ENCODE data around the gene TRIM54. TPM values are rescaled to one million over a fixed set of nuclear protein-coding genes. Genes with fewer than 3 reads are reported as not detected.
"Not testable (repeated sequence)": the region's sequence is repeated elsewhere in the genome, so short reads cannot be mapped to it uniquely, and the experiment has no call there.

The TRIM54 gene
- total RNA-seq, 1 donor from 2014 or later = not detected

GRCh38 chr2:27296481-27296880 is 14.3 kb downstream of the TRIM54 start:
- no peak for DNase-seq (ENCODE audit: extremely low spot score, unreplicated experiment)
- peaks cover 33% of the 10 kb centered on the region for H3K27me3 Mint-ChIP-seq (ENCODE audit: unreplicated experiment)

GRCh38 chr2:27297195-27297594 is 15.0 kb downstream of the TRIM54 start:
- H3K4me3 Mint-ChIP-seq (ENCODE audit: unreplicated experiment) = no peak overlapping the region
- no peak for DNase-seq (ENCODE audit: extremely low spot score, unreplicated experiment)
- H3K27me3 Mint-ChIP-seq (ENCODE audit: unreplicated experiment) = peaks cover 26% of the 10 kb centered on the region
- H3K36me3 Mint-ChIP-seq (ENCODE audit: unreplicated experiment) = no peaks in the 10 kb centered on the region
- TF ChIP-seq, protein P1, sequence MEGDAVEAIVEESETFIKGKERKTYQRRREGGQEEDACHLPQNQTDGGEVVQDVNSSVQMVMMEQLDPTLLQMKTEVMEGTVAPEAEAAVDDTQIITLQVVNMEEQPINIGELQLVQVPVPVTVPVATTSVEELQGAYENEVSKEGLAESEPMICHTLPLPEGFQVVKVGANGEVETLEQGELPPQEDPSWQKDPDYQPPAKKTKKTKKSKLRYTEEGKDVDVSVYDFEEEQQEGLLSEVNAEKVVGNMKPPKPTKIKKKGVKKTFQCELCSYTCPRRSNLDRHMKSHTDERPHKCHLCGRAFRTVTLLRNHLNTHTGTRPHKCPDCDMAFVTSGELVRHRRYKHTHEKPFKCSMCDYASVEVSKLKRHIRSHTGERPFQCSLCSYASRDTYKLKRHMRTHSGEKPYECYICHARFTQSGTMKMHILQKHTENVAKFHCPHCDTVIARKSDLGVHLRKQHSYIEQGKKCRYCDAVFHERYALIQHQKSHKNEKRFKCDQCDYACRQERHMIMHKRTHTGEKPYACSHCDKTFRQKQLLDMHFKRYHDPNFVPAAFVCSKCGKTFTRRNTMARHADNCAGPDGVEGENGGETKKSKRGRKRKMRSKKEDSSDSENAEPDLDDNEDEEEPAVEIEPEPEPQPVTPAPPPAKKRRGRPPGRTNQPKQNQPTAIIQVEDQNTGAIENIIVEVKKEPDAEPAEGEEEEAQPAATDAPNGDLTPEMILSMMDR (IDR thresholded peaks at IDR 0.05) = no peak
- H3K9me3 Mint-ChIP-seq (ENCODE audit: unreplicated experiment) = no peaks in the 10 kb centered on the region
- peaks cover 16% of the 10 kb centered on the region for H3K4me1 Mint-ChIP-seq (ENCODE audit: unreplicated experiment)
- no peak overlapping the region for H3K27ac Mint-ChIP-seq (ENCODE audit: unreplicated experiment)

More at GRCh38 chr2:27296481-27296880, 14.3 kb downstream of the TRIM54 start:
- Mint-ChIP-seq H3K27ac (ENCODE audit: unreplicated experiment) (no peak overlapping the region), H3K9me3 (ENCODE audit: unreplicated experiment) (no peaks in the 10 kb centered on the region), H3K4me1 (ENCODE audit: unreplicated experiment) (peaks cover 16% of the 10 kb centered on the region), H3K36me3 (ENCODE audit: unreplicated experiment) (no peaks in the 10 kb centered on the region), H3K4me3 (ENCODE audit: unreplicated experiment) (no peak overlapping the region)
- TF ChIP-seq, protein P1 (IDR thresholded peaks at IDR 0.05) = no peak

DNA sequence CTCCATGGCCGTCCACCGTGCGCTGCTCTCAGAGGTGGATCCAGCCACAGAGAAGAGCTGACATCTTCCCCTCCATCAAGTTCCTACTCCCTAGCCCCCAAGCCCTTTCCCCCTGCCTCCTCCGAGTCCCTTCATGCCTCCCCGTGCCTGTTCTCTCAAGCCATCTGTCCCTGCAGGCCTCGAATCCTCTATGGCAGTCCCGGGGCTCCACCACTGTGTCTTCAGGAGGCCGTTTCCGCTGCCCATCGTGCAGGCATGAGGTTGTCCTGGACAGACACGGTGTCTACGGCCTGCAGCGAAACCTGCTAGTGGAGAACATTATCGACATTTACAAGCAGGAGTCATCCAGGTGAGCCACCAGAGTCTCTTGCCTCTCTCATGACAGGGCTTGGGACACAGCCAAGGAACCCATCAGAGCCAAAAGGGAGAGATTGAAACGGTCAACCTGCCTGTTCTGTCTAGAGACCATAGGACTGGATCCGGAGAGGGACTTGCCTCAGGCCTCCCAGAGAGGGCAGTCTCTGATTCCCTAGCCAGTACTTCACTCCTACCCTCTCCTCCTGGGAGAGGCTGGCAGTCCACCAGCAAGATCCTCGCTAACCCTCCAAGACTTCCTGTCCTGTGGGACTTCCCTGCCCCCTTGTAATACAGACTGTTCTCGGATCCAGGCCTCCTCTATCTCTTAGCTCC is 16.3 kb downstream of the TRIM54 start:
- H3K27ac Mint-ChIP-seq (ENCODE audit: unreplicated experiment) = no peak overlapping the region
- DNase-seq (ENCODE audit: extremely low spot score, unreplicated experiment) = no peak
- no peak overlapping the region for H3K4me3 Mint-ChIP-seq (ENCODE audit: unreplicated experiment)
- H3K9me3 Mint-ChIP-seq (ENCODE audit: unreplicated experiment) = no peaks in the 10 kb centered on the region
- H3K36me3 Mint-ChIP-seq (ENCODE audit: unreplicated experiment) = no peaks in the 10 kb centered on the region
- TF ChIP-seq, protein P1 (IDR thresholded peaks at IDR 0.05) = no peak
- H3K27me3 Mint-ChIP-seq (ENCODE audit: unreplicated experiment) = peaks cover 17% of the 10 kb centered on the region
- H3K4me1 Mint-ChIP-seq (ENCODE audit: unreplicated experiment) = peaks cover 8% of the 10 kb centered on the region

DNA sequence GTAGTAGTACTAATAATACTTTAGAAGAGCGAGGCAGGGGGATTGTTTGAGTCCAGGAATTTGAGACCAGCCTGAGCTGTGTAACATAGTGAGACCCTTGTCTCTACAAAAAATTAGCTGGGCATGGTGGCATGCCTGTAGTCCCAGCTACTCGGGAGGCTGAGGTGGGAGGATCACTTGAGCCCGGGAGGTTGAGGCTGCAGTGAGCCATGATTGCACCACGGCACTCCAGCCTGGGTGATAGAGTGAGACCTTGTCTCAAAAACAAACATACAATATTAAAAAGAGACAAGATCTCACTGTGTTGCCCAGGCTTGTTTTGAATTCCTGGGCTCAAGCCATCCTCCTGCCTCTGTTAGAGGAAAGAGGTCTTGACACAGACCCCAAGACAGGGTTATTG is 18.4 kb downstream of the TRIM54 start:
- not testable (repeated sequence) for H3K36me3 Mint-ChIP-seq (ENCODE audit: unreplicated experiment)

DNA sequence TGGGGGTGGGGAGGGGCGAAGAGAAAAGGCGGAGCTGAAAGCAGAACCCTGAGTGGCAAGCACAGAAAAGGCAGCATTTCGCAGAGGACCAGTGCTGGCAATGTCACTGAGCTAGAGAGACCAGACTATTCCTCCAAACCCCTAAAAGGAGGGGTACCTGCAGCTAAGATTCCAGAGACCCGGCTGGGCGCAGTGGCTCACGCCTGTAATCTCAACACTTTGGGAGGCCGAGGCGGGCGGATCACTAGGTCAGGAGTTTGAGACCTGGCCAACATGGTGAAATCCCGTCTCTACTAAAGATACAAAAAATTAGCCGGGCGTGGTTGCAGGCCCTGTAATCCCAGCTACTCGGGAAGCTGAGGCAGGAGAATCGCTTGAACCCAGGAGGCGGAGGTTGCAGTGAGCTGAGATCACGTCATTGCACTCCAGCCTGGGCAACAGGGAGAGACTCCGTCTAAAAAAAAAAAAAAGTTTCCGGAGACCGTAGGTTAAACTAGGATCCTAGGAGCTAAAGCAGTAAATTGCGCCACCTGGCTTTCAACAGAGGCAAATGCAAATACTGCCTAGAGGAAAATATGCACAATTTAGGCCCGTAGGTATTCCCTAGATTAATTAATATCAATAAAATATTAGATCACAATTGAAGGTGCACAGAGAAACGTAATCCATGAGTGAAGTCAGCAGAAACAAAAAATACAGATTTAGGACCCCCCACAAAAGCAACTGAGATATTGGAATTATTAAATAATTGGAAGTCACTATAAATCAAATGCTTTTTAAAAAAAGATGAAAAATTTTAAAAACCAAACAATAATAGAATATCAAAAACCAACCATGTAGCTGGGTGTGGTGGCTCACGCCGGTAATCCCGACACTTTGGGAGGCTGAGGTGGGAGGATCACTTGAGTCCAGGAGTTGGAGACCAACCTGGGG is 21.1 kb downstream of the TRIM54 start:
- H3K4me1 Mint-ChIP-seq (ENCODE audit: unreplicated experiment) = no peaks in the 10 kb centered on the region
- no peak overlapping the region for H3K4me3 Mint-ChIP-seq (ENCODE audit: unreplicated experiment)
- H3K36me3 Mint-ChIP-seq (ENCODE audit: unreplicated experiment) = no peaks in the 10 kb centered on the region
- no peak overlapping the region for H3K27ac Mint-ChIP-seq (ENCODE audit: unreplicated experiment)
- peaks cover 7% of the 10 kb centered on the region for H3K27me3 Mint-ChIP-seq (ENCODE audit: unreplicated experiment)
- TF ChIP-seq, protein P1 (IDR thresholded peaks at IDR 0.05) = peak; percentile 87
- H3K9me3 Mint-ChIP-seq (ENCODE audit: unreplicated experiment) = no peaks in the 10 kb centered on the region
- no peak for DNase-seq (ENCODE audit: extremely low spot score, unreplicated experiment)

More for the DNA sequence above, 18.4 kb downstream of the TRIM54 start:
- not testable (repeated sequence) for H3K27ac Mint-ChIP-seq (ENCODE audit: unreplicated experiment); H3K4me1 Mint-ChIP-seq (ENCODE audit: unreplicated experiment); H3K4me3 Mint-ChIP-seq (ENCODE audit: unreplicated experiment); H3K9me3 Mint-ChIP-seq (ENCODE audit: unreplicated experiment); DNase-seq (ENCODE audit: extremely low spot score, unreplicated experiment)
- H3K27me3 Mint-ChIP-seq (ENCODE audit: unreplicated experiment) = peaks cover 20% of the 10 kb centered on the region
